PC-9 (cell line): Measurements from ENCODE around the gene NALCN. TPM values are rescaled to one million over a fixed set of nuclear protein-coding genes. Genes with fewer than 3 reads are reported as not detected.

ENCODE experiments used
- BruUV-seq: library from RNA; stranded (reverse); fragments of 400-500 nt; replicated peaks from 2 replicates; lab custom pipeline; 2021; lab: Mats Ljungman, UMichigan
- CTCF ChIA-PET: fragments of 300-600 bp; sonication (Branson Sonifier 250); formaldehyde crosslinking; loops from one replicate; lab custom pipeline; 2022; ENCODE audit warnings: antibody characterized with exemption; lab: Charles Lee
- POLR2A ChIA-PET: fragments of 300-600 bp; sonication (Branson Sonifier 250); formaldehyde crosslinking; loops from one replicate; lab custom pipeline; 2022; ENCODE audit warnings: antibody characterized with exemption; ENCODE audit not compliant: unreplicated experiment; lab: Charles Lee
- DNase-seq, 2 experiments: peaks; one replicate each; pipeline versions ENCODE4 v3.0.0 to v3.0.0-alpha.2; 2015 to 2022; ENCODE audit warnings: mixed read lengths in 1 of 2
- H2AFZ ChIP-seq: fragments of 200-600 bp; sonication (generic); 2 replicates; pipeline ENCODE4 v1.8.1; 2017; ENCODE audit warnings: antibody characterized with exemption
- H3F3A ChIP-seq: fragments of 200-600 bp; sonication (generic); 2 replicates; pipeline ENCODE4 v1.8.1; 2017; ENCODE audit warnings: antibody characterized with exemption, mild to moderate bottlenecking, low read depth; ENCODE audit not compliant: insufficient read depth
- H3K27ac ChIP-seq: fragments of 200-600 bp; sonication (generic); 2 replicates; pipeline ENCODE4 v1.6.1; 2016; ENCODE audit warnings: mixed run types
- H3K27me3 ChIP-seq: fragments of 200-600 bp; sonication (generic); 2 replicates; pipeline ENCODE4 v1.6.1; 2016; ENCODE audit warnings: low read depth, mixed run types; ENCODE audit not compliant: insufficient read depth
- H3K36me3 ChIP-seq: fragments of 200-600 bp; sonication (generic); 2 replicates; pipeline ENCODE4 v1.6.1; 2016; ENCODE audit warnings: low read depth, mixed run types
- H3K4me1 ChIP-seq: fragments of 200-600 bp; sonication (generic); replicated peaks from 2 replicates; pipeline ENCODE4 v1.6.1; 2016; ENCODE audit warnings: mixed run types; ENCODE audit not compliant: insufficient read depth
- H3K4me2 ChIP-seq: fragments of 200-600 bp; sonication (generic); 2 replicates; pipeline ENCODE4 v1.6.1; 2017; ENCODE audit warnings: mixed run types
- H3K4me3 ChIP-seq: fragments of 200-600 bp; sonication (generic); 2 replicates; pipeline ENCODE4 v1.6.1; 2016; ENCODE audit warnings: mixed run types
- H3K79me2 ChIP-seq: fragments of 200-600 bp; sonication (generic); 2 replicates; pipeline ENCODE4 v1.6.1; 2017; ENCODE audit warnings: low read depth, mixed run types
- H3K9me2 ChIP-seq: fragments of 200-600 bp; sonication (generic); 2 replicates; pipeline ENCODE4 v1.8.1; 2017; ENCODE audit warnings: mild to moderate bottlenecking; ENCODE audit not compliant: insufficient read depth
- H3K9me3 ChIP-seq: fragments of 200-600 bp; sonication (generic); 2 replicates; pipeline ENCODE4 v1.8.1; 2016; ENCODE audit warnings: low read depth; ENCODE audit not compliant: insufficient read depth
- H4K20me1 ChIP-seq: fragments of 200-600 bp; sonication (generic); 2 replicates; pipeline ENCODE4 v1.8.1; 2017; ENCODE audit not compliant: insufficient read depth
- CTCF ChIP-seq: fragments of 200-600 bp; sonication (generic); conservative IDR thresholded peaks from 2 replicates; pipeline ENCODE4 v1.6.1; 2017; ENCODE audit warnings: mixed run types, antibody characterized with exemption, mild to moderate bottlenecking, moderate library complexity
- EZH2 ChIP-seq: fragments of 200-600 bp; sonication (generic); IDR thresholded peaks from 2 replicates; pipeline ENCODE4 v1.8.0; 2017; ENCODE audit warnings: antibody characterized with exemption, low read depth
- intact Hi-C: fragments of 100-400 bp; cut with micrococcal nuclease; formaldehyde crosslinking; loops from one replicate; pipeline ENCODE4 v1.10.0; 2022; ENCODE audit not compliant: unreplicated experiment
- total RNA-seq: library from RNA; stranded (reverse); gene quantifications from 2 replicates; pipeline ENCODE4 v1.2.3, GENCODE V29; 2021

NALCN gene
- total RNA-seq, 1 experiment from 2014 or later: 7.7 TPM

GRCh38 chr13:101412076-101412475, 4.2 kb downstream of the NALCN start:
- Histone ChIP-seq H3K27me3 (no peaks in the 10 kb centered on the region), H3F3A (peaks cover 6% of the 10 kb centered on the region), H3K79me2 (peaks cover 54% of the 10 kb centered on the region), H3K9me3 (no peaks in the 10 kb centered on the region), H3K4me3 (no peak overlapping the region), H3K4me1 (peaks cover 23% of the 10 kb centered on the region), H2AFZ (no peak overlapping the region), H3K9me2 (no peaks in the 10 kb centered on the region), H3K4me2 (no peak overlapping the region), H3K27ac (no peak overlapping the region), H4K20me1 (no peaks in the 10 kb centered on the region), H3K36me3 (no peaks in the 10 kb centered on the region)
- CTCF ChIA-PET: no interaction called here
- TF ChIP-seq CTCF: no peak
- no peak for TF ChIP-seq EZH2
- POLR2A ChIA-PET: no interaction called here
- intact Hi-C loops: loop anchor here (10.0 kb wide), 1 partner anchor 343 kb away; no protein-coding TSS in a partner anchor
- no peak for DNase-seq
- no TSS peak for BruUV-seq

GRCh38 chr13:101408992-101409656, 7.2 kb downstream of the NALCN start:
- Histone ChIP-seq H3K4me2 (no peak overlapping the region), H3K4me3 (no peak overlapping the region), H3K9me2 (no peaks in the 10 kb centered on the region), H3K27ac (no peak overlapping the region), H3K36me3 (no peaks in the 10 kb centered on the region), H3K4me1 (peaks cover 17% of the 10 kb centered on the region), H3K79me2 (peaks cover 56% of the 10 kb centered on the region), H3F3A (no peaks in the 10 kb centered on the region), H4K20me1 (no peaks in the 10 kb centered on the region), H3K9me3 (no peaks in the 10 kb centered on the region), H3K27me3 (no peaks in the 10 kb centered on the region), H2AFZ (no peak overlapping the region)
- POLR2A ChIA-PET: no interaction called here
- intact Hi-C loops: no loop called here
- TF ChIP-seq EZH2 (no peak), CTCF (no peak)
- no TSS peak for BruUV-seq
- DNase-seq: no peak
- CTCF ChIA-PET: no interaction called here

GRCh38 chr13:101408154-101408553, 8.2 kb downstream of the NALCN start:
- H2AFZ ChIP-seq: no peak overlapping the region
- H3K9me2 ChIP-seq: no peaks in the 10 kb centered on the region
- intact Hi-C loops: no loop called here
- TF ChIP-seq EZH2: no peak
- no peak for TF ChIP-seq CTCF
- no peaks in the 10 kb centered on the region for H3K36me3 ChIP-seq
- peaks cover 48% of the 10 kb centered on the region for H3K79me2 ChIP-seq
- H3K9me3 ChIP-seq: no peaks in the 10 kb centered on the region
- no peaks in the 10 kb centered on the region for H3F3A ChIP-seq
- CTCF ChIA-PET: no interaction called here
- no peak overlapping the region for H3K4me2 ChIP-seq
- no peak overlapping the region for H3K4me3 ChIP-seq
- H3K27me3 ChIP-seq: no peaks in the 10 kb centered on the region
- POLR2A ChIA-PET: no interaction called here
- no peak overlapping the region for H3K27ac ChIP-seq
- H4K20me1 ChIP-seq: no peaks in the 10 kb centered on the region
- H3K4me1 ChIP-seq: peaks cover 15% of the 10 kb centered on the region
- BruUV-seq: no TSS peak
- DNase-seq: no peak
